Fibroblast of lung (primary cell): ENCODE measurements around the gene FCER1G. TPM values are rescaled to one million over a fixed set of nuclear protein-coding genes. Genes with fewer than 3 reads are reported as not detected.

ENCODE experiments used
- DNase-seq, 2 donors: peaks; one replicate each; pipeline versions ENCODE4 v3.0.0 to v3.0.0-alpha.2; 2010; ENCODE audit warnings: low read depth in 2 of 2
- H2AFZ ChIP-seq: 2 replicates; pipeline ENCODE4 v1.5.1; 2012; ENCODE audit warnings: low read length, control low read depth, inconsistent platforms
- H3K27ac ChIP-seq: 2 replicates; pipeline ENCODE4 v1.5.1; 2011; ENCODE audit warnings: low read length, control low read depth; ENCODE audit not compliant: insufficient read depth
- H3K27me3 ChIP-seq: 2 replicates; pipeline ENCODE4 v1.5.1; 2011; ENCODE audit warnings: mild to moderate bottlenecking, low read length; ENCODE audit not compliant: control insufficient read depth, insufficient read depth
- H3K36me3 ChIP-seq: 2 replicates; pipeline ENCODE4 v1.5.1; 2011; ENCODE audit warnings: low read length; ENCODE audit not compliant: control insufficient read depth, insufficient read depth
- H3K4me1 ChIP-seq: 2 replicates; pipeline ENCODE4 v1.5.1; 2011; ENCODE audit warnings: low read length; ENCODE audit not compliant: control insufficient read depth, insufficient read depth; ENCODE audit errors: extremely low read depth
- H3K4me2 ChIP-seq: 2 replicates; pipeline ENCODE4 v1.5.1; 2011; ENCODE audit warnings: low read length, control low read depth; ENCODE audit not compliant: insufficient read depth; ENCODE audit errors: extremely low read depth
- H3K4me3 ChIP-seq, 4 experiments: fragments of 200-600 bp in 1 of 4; sonication (generic) in 1 of 4; replicated peaks in 1 of 4; 2 replicates each; pipeline ENCODE4 v1.5.1; 2011 to 2016; ENCODE audit warnings: low read length in 4 of 4, low read depth in 3 of 4, mild to moderate bottlenecking in 3 of 4, control low read depth in 2 of 4, inconsistent platforms in 1 of 4, mixed read lengths in 1 of 4; ENCODE audit not compliant: insufficient read depth in 1 of 4; ENCODE audit errors: control extremely low read depth in 1 of 4
- H3K79me2 ChIP-seq: 2 replicates; pipeline ENCODE4 v1.5.1; 2012; ENCODE audit warnings: mild to moderate bottlenecking, low read length, inconsistent platforms; ENCODE audit not compliant: control insufficient read depth, insufficient read depth
- H3K9ac ChIP-seq: 2 replicates; pipeline ENCODE4 v1.5.1; 2011; ENCODE audit warnings: mild to moderate bottlenecking, low read length, control low read depth; ENCODE audit not compliant: insufficient read depth
- H3K9me3 ChIP-seq: 2 replicates; pipeline ENCODE4 v1.5.1; 2012; ENCODE audit warnings: low read depth, low read length; ENCODE audit not compliant: control insufficient read depth, insufficient read depth
- H4K20me1 ChIP-seq: 2 replicates; pipeline ENCODE4 v1.5.1; 2011; ENCODE audit warnings: low read length; ENCODE audit not compliant: control insufficient read depth, insufficient read depth; ENCODE audit errors: extremely low read depth
- CTCF ChIP-seq, 2 donors: IDR thresholded peaks in 1 of 2; conservative IDR thresholded peaks in 1 of 2; 1 replicate in 1 of 2; 2 replicates in 1 of 2; pipeline ENCODE4 v1.5.1; 2011 to 2012; ENCODE audit warnings: low read length in 2 of 2, control low read depth in 1 of 2, inconsistent platforms in 1 of 2, low read depth in 1 of 2, mild to moderate bottlenecking in 1 of 2
- EZH2 ChIP-seq: IDR thresholded peaks from 2 replicates; pipeline ENCODE4 v1.5.1; 2012; ENCODE audit warnings: low read length, control low read depth, mild to moderate bottlenecking; ENCODE audit errors: missing control alignments
- polyA plus RNA-seq, 2 donors: library from polyadenylated mRNA; depleted of rRNA in 1 of 2; stranded (reverse) in 1 of 2; unstranded in 1 of 2; fragments of >200 nt; gene quantifications; 2 replicates each; pipeline ENCODE4 v1.2.1, GENCODE V29; 2011 to 2012; ENCODE audit warnings: missing spikeins in 1 of 2
- total RNA-seq: library from RNA; depleted of rRNA; stranded (reverse); fragments of >200 nt; gene quantifications from 2 replicates; pipeline ENCODE4 v1.2.1, GENCODE V29; 2014

The FCER1G gene
- total and polyA plus RNA-seq, 2 donors (not counting 1 experiment from before 2014, with no cell fraction given) = 0.85 TPM; not detected in 1

GRCh38 chr1:161200992-161201835 is 13.9 kb upstream of the FCER1G start:
- peak overlapping the region; percentile 95 for H3K27ac ChIP-seq
- peaks cover under 1% of the 10 kb centered on the region for H3K36me3 ChIP-seq
- H3K4me1 ChIP-seq = peaks cover 50% of the 10 kb centered on the region
- peak overlapping the region; percentile 22 to 100 (median 94) for H3K4me3 ChIP-seq
- peaks cover 34% of the 10 kb centered on the region for H3K79me2 ChIP-seq
- no peaks in the 10 kb centered on the region for H4K20me1 ChIP-seq
- no peaks in the 10 kb centered on the region for H3K27me3 ChIP-seq
- DNase-seq = peak in 1 of 2 donors; percentile 89
- H3K4me2 ChIP-seq = peak overlapping the region; percentile 82
- H3K9me3 ChIP-seq = no peaks in the 10 kb centered on the region
- TF ChIP-seq EZH2 = no peak
- TF ChIP-seq CTCF (conservative IDR thresholded peaks at IDR 0.05 in 1 of 2, IDR thresholded peaks at IDR 0.05 in 1 of 2; ENCODE audit: low read depth in 1 of 2, low read length in 2 of 2) = no peak
- H3K9ac ChIP-seq = peak overlapping the region; percentile 81
- H2AFZ ChIP-seq = peak overlapping the region; percentile 19

GRCh38 chr1:161201836-161202712 is 13.0 kb upstream of the FCER1G start, which contains the start of gene NDUFS2:
NDUFS2 (plus strand) TSS chr1:161202367; CDS start chr1:161202386, 19 bp downstream.
- TF ChIP-seq CTCF (conservative IDR thresholded peaks at IDR 0.05 in 1 of 2, IDR thresholded peaks at IDR 0.05 in 1 of 2; ENCODE audit: low read depth in 1 of 2, low read length in 2 of 2) (peak; percentile 8 to 23), EZH2 (no peak)
- Histone ChIP-seq H4K20me1 (no peaks in the 10 kb centered on the region), H3K4me1 (peaks cover 46% of the 10 kb centered on the region), H3K27me3 (no peaks in the 10 kb centered on the region), H3K79me2 (peaks cover 32% of the 10 kb centered on the region), H3K9me3 (no peaks in the 10 kb centered on the region), H3K9ac (peak within 1 kb of the TSS; percentile 94), H3K36me3 (peaks cover 2% of the 10 kb centered on the region), H3K4me2 (peak within 1 kb of the TSS; percentile 97), H3K27ac (peak within 1 kb of the TSS; percentile 95), H3K4me3 (peak within 1 kb of the TSS; percentile 93 to 100 (median 98)), H2AFZ (peak within 1 kb of the TSS; percentile 70)
- DNase-seq = peak; percentile 99
